Upper lobe of left lung (tissue), 4 donors: ENCODE data around the gene LIN28A.

Experiments used
- EP300 ChIP-seq, 4 donors: sonication (generic); formaldehyde crosslinking; IDR thresholded peaks; one replicate each; pipeline ENCODE4 v1.5.1; 2017; ENCODE audit warnings: antibody characterized with exemption in 4 of 4, control low read depth in 2 of 4
- POLR2A ChIP-seq, 4 donors: fragments of 450-650 bp; IDR thresholded peaks; one replicate each; pipeline ENCODE4 v1.5.1; 2016 to 2017; ENCODE audit warnings: antibody characterized with exemption in 4 of 4, mild to moderate bottlenecking in 2 of 4
- TF ChIP-seq, protein P1 (sequence below), 6 experiments: fragments of 450-650 bp in 4 of 6; fragments of 200-600 bp in 2 of 6; sonication (generic) in 2 of 6; IDR thresholded peaks; one replicate each; pipeline ENCODE4 v1.5.1; 2016 to 2019; ENCODE audit warnings: antibody characterized with exemption in 6 of 6

DNA sequence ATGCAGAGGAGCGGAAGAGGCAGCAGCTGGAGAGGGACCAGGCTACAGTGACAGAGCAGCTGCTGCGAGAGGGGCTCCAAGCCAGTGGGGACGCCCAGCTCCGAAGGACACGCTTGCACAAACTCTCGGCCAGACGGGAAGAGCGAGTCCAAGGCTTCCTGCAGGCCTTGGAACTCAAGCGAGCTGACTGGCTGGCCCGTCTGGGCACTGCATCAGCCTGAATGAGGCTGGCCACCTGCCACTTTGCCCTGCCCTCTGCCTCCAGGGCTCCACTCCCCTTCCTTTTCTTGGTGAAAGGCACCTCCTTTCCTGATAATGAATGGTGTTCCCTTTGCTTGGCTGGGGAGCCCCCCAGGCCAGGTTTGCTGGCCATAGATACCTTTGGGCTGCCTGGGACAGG lies 58.3 kb downstream of the LIN28A start:
- TF ChIP-seq, protein P1, sequence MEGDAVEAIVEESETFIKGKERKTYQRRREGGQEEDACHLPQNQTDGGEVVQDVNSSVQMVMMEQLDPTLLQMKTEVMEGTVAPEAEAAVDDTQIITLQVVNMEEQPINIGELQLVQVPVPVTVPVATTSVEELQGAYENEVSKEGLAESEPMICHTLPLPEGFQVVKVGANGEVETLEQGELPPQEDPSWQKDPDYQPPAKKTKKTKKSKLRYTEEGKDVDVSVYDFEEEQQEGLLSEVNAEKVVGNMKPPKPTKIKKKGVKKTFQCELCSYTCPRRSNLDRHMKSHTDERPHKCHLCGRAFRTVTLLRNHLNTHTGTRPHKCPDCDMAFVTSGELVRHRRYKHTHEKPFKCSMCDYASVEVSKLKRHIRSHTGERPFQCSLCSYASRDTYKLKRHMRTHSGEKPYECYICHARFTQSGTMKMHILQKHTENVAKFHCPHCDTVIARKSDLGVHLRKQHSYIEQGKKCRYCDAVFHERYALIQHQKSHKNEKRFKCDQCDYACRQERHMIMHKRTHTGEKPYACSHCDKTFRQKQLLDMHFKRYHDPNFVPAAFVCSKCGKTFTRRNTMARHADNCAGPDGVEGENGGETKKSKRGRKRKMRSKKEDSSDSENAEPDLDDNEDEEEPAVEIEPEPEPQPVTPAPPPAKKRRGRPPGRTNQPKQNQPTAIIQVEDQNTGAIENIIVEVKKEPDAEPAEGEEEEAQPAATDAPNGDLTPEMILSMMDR (IDR thresholded peaks at IDR 0.05): no peak
- TF ChIP-seq POLR2A (IDR thresholded peaks at IDR 0.05) (no peak), EP300 (IDR thresholded peaks at IDR 0.05) (no peak)
